KOPT-K1 (cell line): Measurements from ENCODE around the gene SEC23IP.
A peak's percentile ranks its signal among the peaks of the same experiment; 100 is the strongest.
"Not testable (repeated sequence)": the region's sequence is repeated elsewhere in the genome, so short reads cannot be mapped to it uniquely, and the experiment has no call there.

ENCODE experiments used
- H3K27ac ChIP-seq: fragments of 200-600 bp; sonication (generic); 2 replicates; pipeline ENCODE4 v1.5.1; 2016; ENCODE audit warnings: antibody characterized with exemption, mild to moderate bottlenecking, low read depth, low read length; ENCODE audit not compliant: poor library complexity, severe bottlenecking
- H3K36me3 ChIP-seq: fragments of 200-600 bp; sonication (generic); 2 replicates; pipeline ENCODE4 v1.5.1; 2017; ENCODE audit warnings: antibody characterized with exemption, mild to moderate bottlenecking, low read length, moderate library complexity; ENCODE audit not compliant: insufficient read depth
- H3K9me3 ChIP-seq: fragments of 200-600 bp; sonication (generic); 2 replicates; pipeline ENCODE4 v1.5.1; 2017; ENCODE audit warnings: antibody characterized with exemption, low read length, mild to moderate bottlenecking; ENCODE audit not compliant: insufficient read depth, poor library complexity, severe bottlenecking

The SEC23IP gene

DNA sequence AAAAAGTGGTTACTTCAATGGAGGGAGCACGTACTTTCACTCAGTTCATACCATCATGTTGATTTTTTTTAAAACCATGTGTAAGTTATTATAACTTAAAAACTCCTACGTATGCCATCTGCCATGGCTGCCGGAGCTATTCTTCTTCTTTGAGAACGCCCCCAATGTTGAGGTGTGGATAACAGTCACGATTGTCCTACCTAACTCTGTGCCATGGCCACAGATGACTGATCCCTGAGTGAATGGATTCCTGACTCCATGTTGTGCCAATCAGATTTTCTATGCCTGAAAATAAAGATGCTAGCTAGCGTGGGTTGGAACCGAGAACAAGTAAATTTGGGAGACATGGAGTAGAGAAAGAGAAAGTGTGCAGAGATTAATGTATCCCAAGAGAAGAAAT is 25.2 kb upstream of the SEC23IP start:
- Histone ChIP-seq H3K27ac (no peak overlapping the region), H3K36me3 (peaks cover 30% of the 10 kb centered on the region), H3K9me3 (peaks cover 24% of the 10 kb centered on the region)

DNA sequence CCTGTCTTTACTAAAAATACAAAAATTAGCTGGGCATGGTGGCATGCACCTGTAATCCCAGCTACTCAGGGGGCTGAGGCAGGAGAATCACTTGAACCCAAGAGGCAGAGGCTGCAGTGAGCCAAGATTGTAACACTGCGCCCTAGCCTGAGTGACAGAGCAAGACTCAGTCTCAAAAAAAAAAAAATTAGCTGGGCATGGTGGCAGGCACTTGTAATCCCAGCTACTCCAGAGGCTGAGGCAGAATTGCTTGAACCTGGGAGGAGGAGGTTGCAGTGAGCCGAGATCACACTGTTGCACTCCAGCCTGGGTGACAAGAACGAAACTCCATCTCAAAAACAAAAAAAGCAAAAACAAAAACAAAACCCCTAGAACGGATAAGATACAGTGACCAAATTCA is 23.1 kb upstream of the SEC23IP start:
- not testable (repeated sequence) for H3K27ac ChIP-seq
- Histone ChIP-seq H3K36me3 (peaks cover 19% of the 10 kb centered on the region), H3K9me3 (peaks cover 17% of the 10 kb centered on the region)

DNA sequence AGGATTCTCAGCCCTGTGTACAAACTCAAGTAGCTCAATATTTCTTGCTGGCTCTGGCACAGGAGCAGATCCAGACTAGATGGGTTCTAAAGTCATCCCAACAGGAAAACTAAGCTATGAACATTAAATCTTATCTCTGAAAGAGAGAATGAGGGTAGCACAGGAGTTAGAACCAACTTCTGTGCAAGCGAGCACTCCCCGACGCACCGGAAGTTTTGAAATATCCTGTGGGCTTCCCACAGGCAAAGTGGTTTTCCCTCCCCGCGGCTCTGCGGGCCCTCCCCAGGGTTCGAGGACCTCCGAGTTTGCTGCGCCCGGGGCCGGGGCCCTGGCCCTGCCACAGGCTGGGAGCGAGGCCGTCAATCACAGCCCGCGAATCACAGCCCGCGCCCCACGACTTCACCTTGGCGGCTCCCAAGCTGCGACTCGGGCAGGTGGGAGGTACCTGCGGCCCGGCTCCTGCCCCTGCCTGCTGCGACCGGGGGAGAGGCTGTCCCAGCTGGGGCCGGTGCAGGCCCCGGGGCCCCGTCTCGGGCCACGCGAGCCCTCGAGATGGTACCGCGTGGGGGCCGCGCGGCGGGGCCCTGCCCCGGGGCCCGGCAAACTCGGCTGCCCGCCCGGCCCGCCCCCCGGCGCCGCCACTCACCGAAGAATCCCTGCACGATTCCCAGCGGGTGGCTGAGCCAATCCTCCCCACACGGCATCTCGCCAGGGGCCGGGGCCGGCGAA is 20.5 kb upstream of the SEC23IP start:
- Histone ChIP-seq H3K36me3 (no peaks in the 10 kb centered on the region; the same call in 1 of the 2 replicates), H3K9me3 (no peaks in the 10 kb centered on the region), H3K27ac (peak overlapping the region; percentile 84)

DNA sequence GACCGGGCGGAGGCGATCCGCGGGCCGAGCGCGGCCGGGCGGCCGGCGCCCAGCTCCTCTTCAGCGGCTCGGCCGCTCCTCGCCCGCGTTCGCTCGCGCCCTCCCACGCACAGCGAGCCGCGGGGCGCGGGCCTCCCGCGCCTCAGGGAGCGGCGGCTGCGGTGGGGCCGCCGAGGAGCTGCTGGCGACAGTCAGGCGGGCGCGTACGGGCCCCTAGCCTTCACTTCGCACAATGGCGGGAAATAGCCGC is 20.0 kb upstream of the SEC23IP start, which contains the start of gene MCMBP:
TSS of gene MCMBP (minus strand) at position 234 of the 250 bp plus-strand sequence. CDS start 259 bp downstream, outside the sequence.
- Histone ChIP-seq H3K9me3 (no peaks in the 10 kb centered on the region), H3K27ac (peak within 1 kb of the TSS; percentile 84), H3K36me3 (no peaks in the 10 kb centered on the region; the same call in 1 of the 2 replicates)

DNA sequence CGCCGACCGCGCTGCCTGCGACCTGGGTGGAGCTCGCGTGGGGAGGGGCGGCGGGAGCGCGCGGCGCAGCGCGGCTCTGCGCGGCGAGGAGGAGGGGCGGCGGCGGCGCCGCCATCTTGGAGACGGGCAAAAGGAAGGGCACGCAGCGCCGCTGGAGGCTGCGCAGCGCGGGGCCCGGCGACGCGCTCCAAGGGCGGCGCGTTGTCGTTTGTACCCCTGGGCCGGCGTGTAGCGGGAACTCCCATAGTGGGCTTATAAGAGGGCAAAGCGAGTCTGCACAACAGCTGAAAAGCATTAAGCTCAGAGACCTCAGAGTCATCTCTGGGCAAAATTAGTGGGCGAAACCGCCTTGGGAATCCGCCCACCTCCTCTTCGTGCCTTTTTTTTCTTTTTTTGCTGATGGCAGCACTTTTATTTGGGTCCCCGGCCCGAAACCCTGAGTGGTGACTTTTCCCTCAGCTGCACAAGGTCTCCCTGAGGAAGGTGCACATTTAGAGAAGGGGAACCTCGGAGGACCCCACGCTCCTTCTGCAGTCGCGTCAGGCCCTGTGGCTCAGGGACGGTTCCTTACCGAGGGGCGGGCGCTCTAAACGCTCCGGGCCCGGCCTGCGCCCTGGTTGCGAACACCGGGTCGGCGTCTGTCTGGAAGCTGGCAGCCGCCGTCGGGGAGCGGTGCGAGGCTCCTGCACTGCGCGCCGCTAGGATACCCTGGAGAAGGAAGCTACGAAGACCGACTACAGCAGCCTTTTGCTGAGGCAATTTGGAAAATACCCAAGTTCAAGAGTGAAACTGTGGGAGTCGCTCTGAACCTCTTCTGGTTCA is 19.5 kb upstream of the SEC23IP start:
- Histone ChIP-seq H3K27ac (peak overlapping the region; percentile 84), H3K36me3 (no peaks in the 10 kb centered on the region; the same call in 1 of the 2 replicates), H3K9me3 (no peaks in the 10 kb centered on the region)

DNA sequence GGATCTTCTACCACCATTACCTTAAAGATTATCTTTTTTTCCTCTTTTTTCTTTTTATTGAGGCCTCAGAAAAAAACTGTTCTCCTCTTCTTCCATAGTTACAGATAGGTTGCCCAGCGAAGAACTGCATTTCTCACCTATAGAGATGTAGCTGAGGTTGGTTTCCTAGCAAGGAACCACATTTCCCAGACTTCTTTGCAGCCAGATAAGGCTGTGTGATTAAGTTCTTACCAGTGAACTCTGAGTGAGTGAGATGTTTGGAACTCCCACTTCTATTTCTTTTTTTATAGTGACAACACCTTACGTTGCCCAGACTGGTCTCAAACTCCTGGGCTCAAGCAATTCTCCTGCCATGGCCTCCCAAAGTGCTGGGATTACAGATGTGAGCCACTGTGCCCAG is 14.0 kb upstream of the SEC23IP start:
- Histone ChIP-seq H3K36me3 (no peaks in the 10 kb centered on the region), H3K9me3 (no peaks in the 10 kb centered on the region), H3K27ac (no peak overlapping the region)

DNA sequence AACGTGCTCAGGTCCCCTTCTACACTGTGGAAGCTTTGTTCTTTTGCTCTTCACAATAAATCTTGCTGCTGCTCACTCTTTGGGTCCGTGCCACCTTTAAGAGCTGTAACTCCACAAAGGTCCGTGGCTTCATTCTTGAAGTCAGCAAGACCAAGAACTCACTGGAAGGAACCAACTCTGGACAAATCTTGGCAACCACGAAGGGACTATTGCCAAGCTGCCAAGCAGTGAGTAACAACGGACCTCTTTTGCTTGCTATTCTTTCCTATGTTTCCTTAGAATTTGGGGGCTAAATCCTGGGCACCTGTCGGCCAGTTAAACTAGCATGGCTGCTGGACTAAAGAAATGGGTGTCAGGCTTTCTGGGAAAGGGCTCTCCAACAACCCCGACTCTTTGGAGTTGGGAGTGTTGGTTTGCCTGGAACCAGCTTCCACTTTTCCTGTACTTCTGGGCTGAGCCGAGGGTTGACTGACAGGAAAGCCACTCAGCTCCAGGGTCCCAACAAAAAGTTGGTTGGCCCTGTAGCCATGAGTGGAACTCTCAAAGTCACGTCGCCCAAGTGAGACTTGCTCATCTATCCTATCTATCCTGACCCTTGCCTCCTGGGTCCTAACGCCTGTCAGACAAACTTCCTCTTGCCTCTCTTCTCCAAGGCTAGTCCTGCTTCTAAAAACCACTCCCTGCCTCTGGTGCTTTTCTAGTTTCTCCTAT is 8.5 kb upstream of the SEC23IP start:
- H3K9me3 ChIP-seq, H3K27ac ChIP-seq, H3K36me3 ChIP-seq: not testable (repeated sequence)

DNA sequence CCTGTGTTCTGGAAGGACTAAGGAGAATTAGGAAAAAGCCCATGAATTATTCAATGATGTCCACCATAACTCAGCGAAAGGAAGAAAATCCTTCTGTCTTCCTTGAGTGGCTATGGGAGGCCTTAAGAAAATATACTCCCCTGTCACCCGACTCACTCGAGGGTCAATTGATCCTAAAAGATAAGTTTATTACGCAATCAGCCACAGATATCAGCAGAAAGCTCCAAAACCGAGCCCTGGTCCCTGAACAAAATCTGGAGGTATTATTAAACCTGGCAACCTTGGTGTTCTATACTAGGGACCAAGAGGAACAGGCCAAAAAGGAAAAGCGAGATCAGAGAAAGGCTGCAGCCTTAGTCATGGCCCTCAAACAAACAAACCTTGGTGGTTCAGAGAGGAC is 6.5 kb upstream of the SEC23IP start:
- not testable (repeated sequence) for H3K27ac ChIP-seq, H3K36me3 ChIP-seq, H3K9me3 ChIP-seq

DNA sequence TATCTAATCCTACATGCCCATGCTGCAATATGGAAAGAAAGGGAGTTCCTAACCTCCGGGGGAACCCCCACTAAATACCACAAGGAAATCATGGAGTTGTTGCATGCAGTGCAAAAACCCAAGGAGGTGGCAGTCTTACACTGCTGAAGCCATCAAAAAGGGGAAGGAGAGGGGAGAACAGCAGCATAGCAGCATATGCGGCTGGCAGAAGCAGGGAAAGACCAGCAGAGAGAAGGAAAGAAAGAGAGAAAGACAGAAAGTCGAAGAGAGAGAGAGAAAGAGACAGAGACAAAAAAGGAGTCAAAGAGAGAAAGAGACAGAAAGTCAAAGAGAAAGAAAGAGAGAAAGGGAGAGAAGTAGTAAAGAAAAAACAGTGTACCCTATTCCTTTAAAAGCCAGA is 3.8 kb upstream of the SEC23IP start:
- H3K27ac ChIP-seq, H3K9me3 ChIP-seq: not testable (repeated sequence)

DNA sequence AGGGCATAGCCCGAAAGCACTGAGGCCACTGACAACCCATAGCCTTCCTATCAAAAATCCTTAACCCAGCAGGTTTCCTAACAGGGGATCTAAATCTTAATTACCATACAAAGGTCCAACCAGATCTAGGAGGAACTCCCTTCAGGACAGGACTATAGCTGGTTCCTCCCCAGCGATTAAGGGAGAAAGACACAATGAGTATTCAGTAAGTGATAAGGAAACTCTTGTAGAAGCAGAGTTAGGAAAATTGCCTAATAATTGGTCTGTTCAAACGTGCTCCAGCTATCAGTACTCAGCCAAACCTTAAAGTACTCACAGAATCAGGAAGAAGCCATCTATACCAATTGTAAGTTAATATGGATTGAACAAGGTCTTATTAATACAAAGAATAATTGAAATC is 3.3 kb upstream of the SEC23IP start:
- not testable (repeated sequence) for H3K36me3 ChIP-seq, H3K27ac ChIP-seq, H3K9me3 ChIP-seq

More for the DNA sequence above, 3.8 kb upstream of the SEC23IP start:
- H3K36me3 ChIP-seq: not testable (repeated sequence)

DNA sequence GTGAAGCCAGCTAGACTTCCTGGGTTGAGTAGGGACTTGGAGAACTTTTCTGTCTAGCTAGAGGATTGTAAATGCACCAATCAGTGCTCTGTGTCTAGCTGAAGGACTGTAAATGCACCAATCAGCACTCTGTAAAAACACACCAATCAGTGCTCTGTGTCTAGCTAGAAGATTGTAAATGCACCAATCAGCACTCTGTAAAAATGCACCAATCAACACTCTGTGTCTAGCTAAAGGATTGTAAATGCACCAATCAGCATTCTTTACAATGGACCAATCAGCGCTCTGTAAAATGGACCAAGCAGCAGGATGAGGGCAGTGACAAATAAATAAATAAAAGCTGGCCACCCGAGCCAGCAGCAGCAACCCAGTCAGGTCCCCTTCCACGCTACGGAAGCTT is 2.2 kb upstream of the SEC23IP start:
- not testable (repeated sequence) for H3K9me3 ChIP-seq, H3K27ac ChIP-seq
- H3K36me3 ChIP-seq: peaks cover 12% of the 10 kb centered on the region; the same call in 1 of the 2 replicates

DNA sequence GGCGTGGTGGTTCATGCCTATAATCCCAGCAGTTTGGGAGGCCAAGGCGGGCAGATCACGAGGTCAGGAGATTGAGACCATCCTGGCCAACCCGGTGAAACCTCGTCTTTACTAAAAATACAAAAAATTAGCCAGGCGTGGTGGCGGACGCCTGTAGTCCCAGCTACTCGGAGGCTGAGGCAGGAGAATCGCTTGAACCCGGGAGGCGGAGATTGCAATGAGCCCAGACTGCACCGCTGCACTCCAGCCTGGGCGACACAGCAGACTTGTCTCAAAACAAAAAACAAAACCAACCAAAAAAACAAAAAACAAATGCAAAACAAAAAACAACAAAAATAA is 712 bp upstream of the SEC23IP start:
- peak overlapping the region; percentile 74 for H3K27ac ChIP-seq
- H3K9me3 ChIP-seq: not testable (repeated sequence)
- peaks cover 19% of the 10 kb centered on the region; the same call in 1 of the 2 replicates for H3K36me3 ChIP-seq

DNA sequence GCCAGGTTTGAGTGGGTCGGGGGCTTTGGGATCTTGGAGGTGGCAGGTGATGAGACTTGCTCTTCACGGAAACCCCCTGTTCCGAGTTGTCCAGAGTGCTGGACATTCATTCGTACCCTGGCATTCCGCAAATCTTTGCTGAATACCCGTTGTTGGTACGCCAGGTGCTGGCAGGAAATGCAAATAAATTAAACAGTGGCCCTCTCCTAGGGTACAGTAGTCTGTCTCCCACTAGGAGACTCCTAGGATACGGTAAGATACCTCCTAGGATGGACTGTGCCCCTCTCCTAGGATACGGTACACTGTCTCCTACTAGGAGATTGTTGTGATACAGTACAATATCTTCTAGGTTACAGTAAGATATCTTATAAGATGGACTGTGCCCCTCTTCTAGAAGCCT is 544 bp downstream of the SEC23IP start:
- H3K9me3 ChIP-seq: peaks cover 4% of the 10 kb centered on the region
- peaks cover 19% of the 10 kb centered on the region; the same call in 1 of the 2 replicates for H3K36me3 ChIP-seq
- peak overlapping the region; percentile 74 for H3K27ac ChIP-seq

DNA sequence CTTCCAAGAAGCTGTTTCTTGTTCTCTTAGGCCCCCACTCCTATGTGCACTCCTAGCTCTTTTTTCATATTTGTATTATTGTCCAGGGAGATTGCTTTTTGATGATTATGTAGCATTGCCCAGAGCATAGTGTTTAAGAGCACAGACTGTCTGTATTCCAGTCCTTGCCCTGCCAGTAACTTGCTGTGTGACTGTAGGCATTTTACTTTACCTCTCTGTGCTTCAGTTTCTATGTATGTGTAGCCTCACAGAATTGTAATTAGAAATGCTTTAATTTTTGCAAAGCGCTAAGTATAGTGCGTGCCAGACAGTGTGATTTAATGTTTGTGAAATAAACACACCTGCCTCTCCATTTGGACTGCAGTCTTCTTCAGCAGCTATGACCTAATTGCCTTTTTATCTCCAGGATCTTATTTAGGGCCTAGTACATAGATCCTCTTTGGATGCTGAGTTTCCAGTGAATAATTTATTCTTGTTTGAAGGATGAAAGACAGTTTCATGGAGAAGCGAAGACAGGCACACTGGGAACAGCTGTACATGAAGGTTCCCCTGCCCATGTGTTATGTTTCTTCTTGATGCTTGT is 1.4 kb downstream of the SEC23IP start:
- Histone ChIP-seq H3K36me3 (peaks cover 27% of the 10 kb centered on the region), H3K9me3 (peaks cover 4% of the 10 kb centered on the region), H3K27ac (no peak overlapping the region)

DNA sequence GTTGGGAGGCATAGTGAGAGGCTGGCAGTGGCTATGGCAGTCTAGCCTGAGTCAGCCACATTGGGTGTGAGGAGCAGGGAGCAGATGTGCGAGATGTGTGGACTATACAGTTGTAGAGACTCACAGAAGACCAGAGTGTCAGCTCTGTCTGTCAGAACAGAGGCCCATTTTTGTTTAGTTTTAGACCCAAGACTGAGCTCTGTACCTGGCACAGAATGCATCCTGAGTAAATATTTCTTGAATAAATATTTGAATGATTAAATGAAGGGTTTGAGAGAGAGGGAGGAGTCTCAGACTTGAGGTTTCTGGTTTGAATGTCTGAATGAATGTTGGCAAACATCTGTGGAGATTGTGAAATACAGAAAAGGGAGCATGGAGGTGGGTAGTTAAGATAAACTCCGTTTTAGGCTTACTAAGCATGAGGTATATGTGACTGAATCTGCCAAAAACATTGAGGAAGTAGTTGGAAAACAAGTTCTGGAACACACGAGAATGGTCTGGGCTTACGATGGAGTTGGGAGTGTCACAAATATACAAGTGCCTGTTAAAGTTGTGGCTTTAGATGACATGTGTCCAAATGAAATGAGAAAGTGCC is 3.6 kb downstream of the SEC23IP start:
- Histone ChIP-seq H3K36me3 (peaks cover 46% of the 10 kb centered on the region), H3K9me3 (no peaks in the 10 kb centered on the region), H3K27ac (no peak overlapping the region)
